ENCODE data around the gene TMBIM1. TPM values are rescaled to one million over a fixed set of nuclear protein-coding genes. Genes with fewer than 3 reads are reported as not detected.

Gene TMBIM1
- polyA plus RNA-seq, 1 experiment = 91.4 TPM

GRCh38 chr2:218281449-218281848 is 10.9 kb downstream of the TMBIM1 start:
- H3K27me3 ChIP-seq (ENCODE audit: control insufficient read depth, insufficient read depth, low read length) = no peaks in the 10 kb centered on the region
- no peaks in the 10 kb centered on the region for H3K9me3 ChIP-seq (ENCODE audit: control insufficient read depth, insufficient read depth, low read length)
- no peak overlapping the region for H3K4me3 ChIP-seq (ENCODE audit: low read depth, low read length)
- DNase-seq (ENCODE audit: low read depth, low spot score) = no peak
- H3K27ac ChIP-seq (ENCODE audit: low read depth, low read length) = peak overlapping the region; percentile 77
- TF ChIP-seq, protein P1, sequence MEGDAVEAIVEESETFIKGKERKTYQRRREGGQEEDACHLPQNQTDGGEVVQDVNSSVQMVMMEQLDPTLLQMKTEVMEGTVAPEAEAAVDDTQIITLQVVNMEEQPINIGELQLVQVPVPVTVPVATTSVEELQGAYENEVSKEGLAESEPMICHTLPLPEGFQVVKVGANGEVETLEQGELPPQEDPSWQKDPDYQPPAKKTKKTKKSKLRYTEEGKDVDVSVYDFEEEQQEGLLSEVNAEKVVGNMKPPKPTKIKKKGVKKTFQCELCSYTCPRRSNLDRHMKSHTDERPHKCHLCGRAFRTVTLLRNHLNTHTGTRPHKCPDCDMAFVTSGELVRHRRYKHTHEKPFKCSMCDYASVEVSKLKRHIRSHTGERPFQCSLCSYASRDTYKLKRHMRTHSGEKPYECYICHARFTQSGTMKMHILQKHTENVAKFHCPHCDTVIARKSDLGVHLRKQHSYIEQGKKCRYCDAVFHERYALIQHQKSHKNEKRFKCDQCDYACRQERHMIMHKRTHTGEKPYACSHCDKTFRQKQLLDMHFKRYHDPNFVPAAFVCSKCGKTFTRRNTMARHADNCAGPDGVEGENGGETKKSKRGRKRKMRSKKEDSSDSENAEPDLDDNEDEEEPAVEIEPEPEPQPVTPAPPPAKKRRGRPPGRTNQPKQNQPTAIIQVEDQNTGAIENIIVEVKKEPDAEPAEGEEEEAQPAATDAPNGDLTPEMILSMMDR (IDR thresholded peaks at IDR 0.05; ENCODE audit: low read depth, low read length) = no peak
- POLR2A ChIA-PET = interaction anchor here (0.7 kb wide), 1 partner anchor 77 kb away, joined by 3 read pairs; no protein-coding TSS in a partner anchor
- CTCF ChIA-PET = interaction anchor here (1.8 to 4.7 kb wide), 2 partner anchors 9 to 11 kb away, joined by 3 to 35 read pairs; partner anchors contain the start of gene PNKD

DNA sequence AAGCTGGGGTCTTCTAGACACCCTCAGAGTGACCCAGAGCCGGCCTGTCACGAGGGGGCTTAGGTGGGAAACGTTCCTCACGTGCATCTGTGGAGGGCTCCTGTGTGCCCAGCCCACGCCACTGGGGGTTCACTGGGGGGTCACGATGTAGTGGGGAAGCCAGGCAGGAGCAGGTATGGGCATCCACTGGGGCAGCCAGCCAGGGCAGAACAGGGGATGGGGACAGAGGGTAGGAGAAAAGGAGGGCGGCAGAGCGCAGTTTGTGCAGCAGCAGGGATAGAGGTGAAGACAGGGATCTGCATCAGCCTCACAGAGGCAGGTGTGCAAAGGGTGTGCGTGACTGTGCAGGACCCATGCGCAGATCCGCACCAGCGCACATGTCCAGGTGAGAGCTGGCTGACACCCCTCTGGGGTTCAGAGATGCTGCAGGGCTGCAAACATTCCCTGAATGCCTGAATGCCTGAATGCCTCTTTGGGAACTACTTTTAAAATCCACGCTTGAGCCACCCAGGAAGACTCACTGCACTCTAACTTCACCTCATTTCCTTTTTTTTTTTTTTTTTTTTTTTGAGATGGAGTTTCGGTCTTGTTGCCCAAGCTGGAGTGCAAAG is 11.9 kb downstream of the TMBIM1 start:
- Histone ChIP-seq H3K4me3 (ENCODE audit: low read depth, low read length) (no peak overlapping the region), H3K9me3 (ENCODE audit: control insufficient read depth, insufficient read depth, low read length) (no peaks in the 10 kb centered on the region), H3K27ac (ENCODE audit: low read depth, low read length) (no peak overlapping the region), H3K27me3 (ENCODE audit: control insufficient read depth, insufficient read depth, low read length) (no peaks in the 10 kb centered on the region)
- TF ChIP-seq, protein P1 (IDR thresholded peaks at IDR 0.05; ENCODE audit: low read depth, low read length) = no peak
- ChIA-PET POLR2A (interaction anchor here (0.7 kb wide), 1 partner anchor 78 kb away, joined by 3 read pairs; no protein-coding TSS in a partner anchor), CTCF (interaction anchor here (0.5 to 1.7 kb wide), 2 partner anchors 12 to 52 kb away, joined by 4 to 6 read pairs; partner anchors contain the start of gene TMBIM1)
- DNase-seq (ENCODE audit: low read depth, low spot score) = no peak

- no peak overlapping the region for H3K27ac ChIP-seq (ENCODE audit: low read depth, low read length)
- no peak overlapping the region for H3K4me3 ChIP-seq (ENCODE audit: low read depth, low read length)
- ChIA-PET CTCF (interaction anchor here (1.2 to 1.7 kb wide), 2 partner anchors 8 to 14 kb away, joined by 3 to 6 read pairs; partner anchors contain the start of genes AAMP, PNKD and TMBIM1), POLR2A (no interaction called here)
- TF ChIP-seq, protein P1 (IDR thresholded peaks at IDR 0.05; ENCODE audit: low read depth, low read length) = no peak
- H3K27me3 ChIP-seq (ENCODE audit: control insufficient read depth, insufficient read depth, low read length) = no peaks in the 10 kb centered on the region
- H3K9me3 ChIP-seq (ENCODE audit: control insufficient read depth, insufficient read depth, low read length) = no peaks in the 10 kb centered on the region
- DNase-seq (ENCODE audit: low read depth, low spot score) = no peak
Observed at GRCh38 chr2:218278531-218279360, 13.6 kb downstream of the TMBIM1 start.

GRCh38 chr2:218277921-218278320 is 14.4 kb downstream of the TMBIM1 start:
- ChIA-PET POLR2A (no interaction called here), CTCF (interaction anchor here (0.6 to 1.0 kb wide), 2 partner anchors 79 to 118 kb away, joined by 3 read pairs; partner anchors contain the start of gene CATIP)
- no peak for DNase-seq (ENCODE audit: low read depth, low spot score)
- Histone ChIP-seq H3K27me3 (ENCODE audit: control insufficient read depth, insufficient read depth, low read length) (no peaks in the 10 kb centered on the region), H3K4me3 (ENCODE audit: low read depth, low read length) (no peak overlapping the region), H3K27ac (ENCODE audit: low read depth, low read length) (no peak overlapping the region), H3K9me3 (ENCODE audit: control insufficient read depth, insufficient read depth, low read length) (no peaks in the 10 kb centered on the region)
- TF ChIP-seq, protein P1 (IDR thresholded peaks at IDR 0.05; ENCODE audit: low read depth, low read length) = no peak
